Mesenchymal stem cell (in vitro differentiated cells and primary cell): ENCODE results near the gene CD6.

Experiments
- DNase-seq: peaks from one replicate; pipeline ENCODE4 v3.0.0-alpha.2; 2013
- H2AFZ ChIP-seq: one replicate; pipeline ENCODE4 v1.6.1; 2013; ENCODE audit warnings: low read depth, mild to moderate bottlenecking, control low read depth, inconsistent platforms, low read length, moderate library complexity
- H2AK5ac ChIP-seq: 2 replicates; pipeline ENCODE4 v1.6.1; 2013; ENCODE audit warnings: low read length, moderate library complexity, mild to moderate bottlenecking, inconsistent platforms; ENCODE audit not compliant: severe bottlenecking
- H2BK120ac ChIP-seq: one replicate; pipeline ENCODE4 v1.6.1; 2013; ENCODE audit warnings: low read depth, mild to moderate bottlenecking, inconsistent platforms, low read length, moderate library complexity
- H2BK12ac ChIP-seq, 2 experiments: one replicate each; pipeline ENCODE4 v1.6.1; 2013; ENCODE audit warnings: inconsistent platforms in 2 of 2, low read length in 2 of 2, mild to moderate bottlenecking in 2 of 2, moderate library complexity in 2 of 2, control low read depth in 1 of 2
- H2BK15ac ChIP-seq: one replicate; pipeline ENCODE4 v1.6.1; 2013; ENCODE audit warnings: mild to moderate bottlenecking, low read depth, inconsistent platforms; ENCODE audit not compliant: poor library complexity, severe bottlenecking
- H2BK5ac ChIP-seq: 2 replicates; pipeline ENCODE4 v1.6.1; 2013; ENCODE audit warnings: low read depth, mild to moderate bottlenecking, low read length, control low read depth, inconsistent platforms; ENCODE audit not compliant: poor library complexity, severe bottlenecking
- H3K14ac ChIP-seq, 2 experiments: one replicate each; pipeline ENCODE4 v1.6.1; 2013; ENCODE audit warnings: inconsistent platforms in 2 of 2, low read length in 2 of 2, control low read depth in 1 of 2, mild to moderate bottlenecking in 1 of 2, moderate library complexity in 1 of 2
- H3K18ac ChIP-seq, 2 experiments: one replicate each; pipeline ENCODE4 v1.6.1; 2013; ENCODE audit warnings: inconsistent platforms in 2 of 2, low read length in 2 of 2, control low read depth in 1 of 2, low read depth in 1 of 2, mild to moderate bottlenecking in 1 of 2
- H3K23ac ChIP-seq, 2 experiments: one replicate each; pipeline ENCODE4 v1.6.1; 2013; ENCODE audit warnings: inconsistent platforms in 2 of 2, low read length in 2 of 2, mild to moderate bottlenecking in 2 of 2, moderate library complexity in 2 of 2, control low read depth in 1 of 2
- H3K27ac ChIP-seq: 2 replicates; pipeline ENCODE4 v1.5.1; 2013; ENCODE audit warnings: mild to moderate bottlenecking, moderate library complexity, low read length, control low read depth, inconsistent platforms; ENCODE audit not compliant: poor library complexity, severe bottlenecking
- H3K27me3 ChIP-seq, 2 experiments: 2 replicates each; pipeline versions ENCODE4 v1.6.1 to v1.7.0; 2013; ENCODE audit warnings: low read length in 2 of 2, mild to moderate bottlenecking in 2 of 2, moderate library complexity in 2 of 2, control low read depth in 1 of 2, inconsistent platforms in 1 of 2; ENCODE audit not compliant: control insufficient read depth in 1 of 2, insufficient read depth in 1 of 2
- H3K36me3 ChIP-seq, 2 experiments: 2 replicates each; pipeline versions ENCODE4 v1.6.1 to v1.7.0; 2013; ENCODE audit warnings: low read length in 2 of 2, control low read depth in 1 of 2, inconsistent platforms in 1 of 2, low read depth in 1 of 2, mild to moderate bottlenecking in 1 of 2; ENCODE audit not compliant: insufficient read depth in 2 of 2, control insufficient read depth in 1 of 2
- H3K4ac ChIP-seq, 2 experiments: one replicate each; pipeline ENCODE4 v1.6.1; 2013; ENCODE audit warnings: inconsistent platforms in 2 of 2, low read length in 2 of 2, mild to moderate bottlenecking in 2 of 2, moderate library complexity in 2 of 2, control low read depth in 1 of 2, low read depth in 1 of 2
- H3K4me1 ChIP-seq: 2 replicates; pipeline ENCODE4 v1.6.1; 2013; ENCODE audit warnings: low read depth, low read length, control low read depth; ENCODE audit not compliant: control insufficient read depth, insufficient read depth
- H3K4me2 ChIP-seq: 2 replicates; pipeline ENCODE4 v1.6.1; 2013; ENCODE audit warnings: low read length, mild to moderate bottlenecking, inconsistent platforms; ENCODE audit not compliant: poor library complexity, severe bottlenecking
- H3K4me3 ChIP-seq, 2 experiments: 2 replicates each; pipeline versions ENCODE4 v1.5.1 to v1.7.0; 2013; ENCODE audit warnings: low read length in 2 of 2, mild to moderate bottlenecking in 2 of 2, control low read depth in 1 of 2, low read depth in 1 of 2; ENCODE audit not compliant: insufficient read depth in 1 of 2
- H3K79me1 ChIP-seq: replicated peaks from 2 replicates; pipeline ENCODE4 v1.6.1; 2013; ENCODE audit warnings: mild to moderate bottlenecking, control low read depth, low read length, inconsistent platforms; ENCODE audit not compliant: poor library complexity, severe bottlenecking
- H3K9ac ChIP-seq: 2 replicates; pipeline ENCODE4 v1.7.0; 2013; ENCODE audit warnings: mild to moderate bottlenecking, low read length, moderate library complexity
- H3K9me3 ChIP-seq: 2 replicates; pipeline ENCODE4 v1.7.0; 2013; ENCODE audit warnings: mild to moderate bottlenecking, low read length; ENCODE audit not compliant: control insufficient read depth
- H4K8ac ChIP-seq: one replicate; pipeline ENCODE4 v1.6.1; 2013; ENCODE audit warnings: inconsistent platforms, mild to moderate bottlenecking, low read length, moderate library complexity
- H4K91ac ChIP-seq: one replicate; pipeline ENCODE4 v1.6.1; 2013; ENCODE audit warnings: mild to moderate bottlenecking, low read length, inconsistent platforms
- WGBS: methylation state at CpG from one replicate; pipeline ENCODE4 v1.1.7; 2013; ENCODE audit warnings: mixed read lengths; 5-methylcytosine and 5-hydroxymethylcytosine counted together

The CD6 gene

DNA sequence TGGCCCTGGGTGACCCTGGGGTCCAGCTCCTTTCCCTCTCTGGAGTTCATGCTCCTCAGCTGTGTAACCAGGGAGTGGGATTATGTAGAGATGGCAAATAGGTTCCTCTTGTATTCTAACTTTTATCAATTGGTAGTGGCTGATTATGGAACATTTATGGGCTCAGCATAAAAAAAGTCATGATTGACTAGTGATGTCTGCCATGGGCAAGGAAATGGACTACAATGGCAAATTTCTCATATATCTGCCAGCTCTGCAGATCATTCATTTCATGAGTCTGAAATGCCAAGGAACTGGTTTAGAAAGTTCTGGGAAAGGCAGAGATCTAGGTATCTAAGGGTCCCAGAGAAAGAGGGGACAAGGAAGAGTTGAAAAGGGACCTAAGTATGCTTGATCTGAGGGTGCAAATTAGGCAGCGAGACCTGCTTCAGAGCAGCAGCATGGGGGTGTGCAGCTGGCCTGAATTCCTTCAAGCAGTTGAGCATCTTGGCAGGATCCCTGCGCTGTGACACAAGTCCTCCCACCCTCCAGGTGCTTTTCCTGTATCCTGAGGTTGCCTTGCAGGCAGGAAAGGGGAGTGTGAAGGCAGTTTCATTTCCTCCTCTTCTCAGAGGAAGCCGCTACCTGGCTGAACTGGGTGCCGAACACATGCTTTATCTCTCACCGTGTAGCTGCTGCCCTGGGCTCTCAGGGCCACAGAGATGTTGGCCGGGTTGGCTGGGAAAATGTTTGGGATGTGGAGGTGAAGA is 29.9 kb upstream of the CD6 start:
- no peak overlapping the region for H2BK15ac ChIP-seq
- no peak overlapping the region for H3K27ac ChIP-seq
- peaks cover 2% of the 10 kb centered on the region for H3K4me1 ChIP-seq
- H2BK12ac ChIP-seq, result no peak overlapping the region
- H4K8ac ChIP-seq, result no peak overlapping the region
- H3K9me3 ChIP-seq, result no peaks in the 10 kb centered on the region
- DNase-seq, result no peak
- no peak overlapping the region for H2AFZ ChIP-seq
- H4K91ac ChIP-seq, result no peak overlapping the region
- H3K27me3 ChIP-seq, result no peaks in the 10 kb centered on the region
- no peak overlapping the region for H3K9ac ChIP-seq
- H3K4me3 ChIP-seq, result no peak overlapping the region
- H3K36me3 ChIP-seq, result peaks cover 53 to 58% of the 10 kb centered on the region in 2 experiments
- no peak overlapping the region for H3K23ac ChIP-seq
- no peak overlapping the region for H3K4ac ChIP-seq
- H3K79me1 ChIP-seq, result peaks cover 4% of the 10 kb centered on the region
- WGBS, result 91% methylated on average over 6 of the region's 6 CpGs
- H3K18ac ChIP-seq, result no peak overlapping the region
- no peak overlapping the region for H3K4me2 ChIP-seq
- H2AK5ac ChIP-seq, result no peak overlapping the region
- no peak overlapping the region for H2BK120ac ChIP-seq
- H3K14ac ChIP-seq, result no peak overlapping the region
- no peak overlapping the region for H2BK5ac ChIP-seq

- H3K9me3 ChIP-seq, result no peaks in the 10 kb centered on the region
- no peak overlapping the region for H3K23ac ChIP-seq
- H3K4me3 ChIP-seq, result no peak overlapping the region
- no peak for DNase-seq
- H2BK12ac ChIP-seq, result no peak overlapping the region
- H2BK120ac ChIP-seq, result no peak overlapping the region
- no peaks in the 10 kb centered on the region for H3K27me3 ChIP-seq
- peaks cover 48 to 60% of the 10 kb centered on the region in 2 experiments for H3K36me3 ChIP-seq
- H3K9ac ChIP-seq, result no peak overlapping the region
- H3K79me1 ChIP-seq, result peaks cover 4% of the 10 kb centered on the region
- H4K91ac ChIP-seq, result no peak overlapping the region
- no peak overlapping the region for H3K27ac ChIP-seq
- H3K18ac ChIP-seq, result no peak overlapping the region
- no peak overlapping the region for H2AFZ ChIP-seq
- no peak overlapping the region for H4K8ac ChIP-seq
- no peak overlapping the region for H2BK15ac ChIP-seq
- no peak overlapping the region for H2AK5ac ChIP-seq
- peaks cover 2% of the 10 kb centered on the region for H3K4me1 ChIP-seq
- no peak overlapping the region for H2BK5ac ChIP-seq
- H3K4me2 ChIP-seq, result no peak overlapping the region
- H3K14ac ChIP-seq, result no peak overlapping the region
- no peak overlapping the region for H3K4ac ChIP-seq
- 87% methylated on average over 4 of the region's 4 CpGs for WGBS
Measured at GRCh38 chr11:60942219-60942618, 29.3 kb upstream of the CD6 start.

GRCh38 chr11:60942970-60943565 is 28.4 kb upstream of the CD6 start:
- Histone ChIP-seq H3K36me3 (peaks cover 40 to 60% of the 10 kb centered on the region in 2 experiments), H2AFZ (no peak overlapping the region), H3K4me2 (no peak overlapping the region), H2BK5ac (no peak overlapping the region), H3K23ac (no peak overlapping the region), H3K4me3 (no peak overlapping the region), H3K79me1 (peaks cover 4% of the 10 kb centered on the region), H2BK15ac (no peak overlapping the region), H3K9ac (no peak overlapping the region), H3K4ac (no peak overlapping the region), H3K9me3 (no peaks in the 10 kb centered on the region), H3K18ac (no peak overlapping the region), H2BK120ac (no peak overlapping the region), H2AK5ac (no peak overlapping the region), H3K27ac (no peak overlapping the region), H3K14ac (no peak overlapping the region), H3K4me1 (peaks cover 2% of the 10 kb centered on the region), H2BK12ac (no peak overlapping the region), H3K27me3 (no peaks in the 10 kb centered on the region), H4K8ac (no peak overlapping the region), H4K91ac (no peak overlapping the region)
- WGBS, result 86% methylated on average over 7 of the region's 9 CpGs
- no peak for DNase-seq

DNA sequence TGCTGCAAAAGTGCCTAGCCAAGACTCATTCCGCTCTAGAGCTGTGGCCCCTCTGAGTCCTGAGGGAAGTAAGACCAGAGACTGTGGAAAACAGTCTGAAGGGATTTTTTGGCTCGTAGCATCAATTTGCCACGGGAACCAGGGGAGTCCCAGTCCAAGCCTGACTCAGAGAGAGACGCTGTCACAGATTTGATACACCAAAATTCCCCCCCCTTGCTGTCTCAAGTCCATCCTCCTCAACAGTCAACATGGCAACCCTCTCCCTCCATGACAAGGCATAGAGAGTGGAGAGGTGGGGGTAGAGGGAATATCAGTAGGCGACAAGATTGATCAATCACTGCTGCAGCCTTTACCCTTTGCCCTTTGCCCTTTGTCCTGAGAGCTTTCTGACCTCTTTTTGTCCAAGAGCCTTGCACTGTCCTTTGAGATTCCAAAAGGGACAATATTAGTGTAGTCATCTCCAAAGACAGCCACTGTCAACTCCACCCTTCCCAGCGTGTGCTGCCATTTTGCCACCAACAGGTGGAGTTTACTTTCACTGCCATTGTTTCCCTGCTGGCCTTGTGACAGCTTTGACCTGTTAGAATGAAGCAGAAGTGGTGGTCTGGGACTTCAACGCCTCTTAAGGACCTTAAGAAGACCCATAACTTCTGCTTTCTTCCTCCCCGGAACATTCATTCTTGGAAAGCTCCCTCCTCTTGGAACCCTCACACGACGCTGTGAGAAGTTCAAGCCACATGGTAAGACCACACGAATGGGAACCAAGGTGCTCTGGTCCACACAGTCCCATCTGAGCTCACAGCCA is 26.8 kb upstream of the CD6 start:
- peaks cover 27 to 53% of the 10 kb centered on the region in 2 experiments for H3K36me3 ChIP-seq
- no peak overlapping the region for H3K27ac ChIP-seq
- 93% methylated on average over 9 of the region's 11 CpGs for WGBS
- no peaks in the 10 kb centered on the region for H3K9me3 ChIP-seq
- no peak overlapping the region for H2BK5ac ChIP-seq
- no peak overlapping the region for H3K23ac ChIP-seq
- no peak overlapping the region for H4K8ac ChIP-seq
- H3K79me1 ChIP-seq, result peaks cover 6% of the 10 kb centered on the region
- no peak overlapping the region for H2BK15ac ChIP-seq
- no peak overlapping the region for H3K4ac ChIP-seq
- H3K4me2 ChIP-seq, result no peak overlapping the region
- H3K27me3 ChIP-seq, result no peaks in the 10 kb centered on the region
- H2BK12ac ChIP-seq, result no peak overlapping the region
- H3K14ac ChIP-seq, result no peak overlapping the region
- no peak overlapping the region for H3K9ac ChIP-seq
- H3K4me1 ChIP-seq, result peaks cover 4% of the 10 kb centered on the region
- no peak overlapping the region for H2AFZ ChIP-seq
- no peak for DNase-seq
- no peak overlapping the region for H4K91ac ChIP-seq
- no peak overlapping the region for H2BK120ac ChIP-seq
- no peak overlapping the region for H3K4me3 ChIP-seq
- H3K18ac ChIP-seq, result no peak overlapping the region
- no peak overlapping the region for H2AK5ac ChIP-seq
